ENCODE data around the gene NCK2.

NCK2 gene

GRCh38 chr2:105793196-105793975, 48.7 kb downstream of the NCK2 start:
- no peak for DNase-seq (ENCODE audit: low spot score)

- DNase-seq (ENCODE audit: low spot score): no peak
Measured at GRCh38 chr2:105794926-105795574, 50.3 kb downstream of the NCK2 start.

- no peak for DNase-seq (ENCODE audit: low spot score)
Measured at GRCh38 chr2:105795575-105795934, 50.8 kb downstream of the NCK2 start.

GRCh38 chr2:105796131-105796638, 51.5 kb downstream of the NCK2 start:
- DNase-seq (ENCODE audit: low spot score): no peak

DNA sequence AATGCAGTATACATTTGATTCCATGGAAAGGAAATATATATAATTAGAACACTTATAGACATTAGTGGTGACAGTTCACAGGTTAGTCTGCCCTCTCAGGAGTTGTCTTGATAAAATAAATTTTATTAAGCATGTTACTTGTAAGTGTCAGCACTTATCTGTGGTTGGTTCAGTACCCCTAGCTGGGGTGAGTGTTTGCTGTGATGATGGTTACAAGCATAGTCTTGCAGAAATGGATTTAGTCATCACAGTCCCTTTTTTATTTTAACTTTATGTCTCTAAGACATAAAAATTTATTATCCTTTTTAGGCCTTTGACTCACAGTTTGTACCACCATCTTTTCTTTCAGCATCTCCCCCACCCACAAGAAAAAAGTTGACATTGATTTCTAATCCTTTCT, 52.1 kb downstream of the NCK2 start:
- no peak for DNase-seq (ENCODE audit: low spot score)

DNA sequence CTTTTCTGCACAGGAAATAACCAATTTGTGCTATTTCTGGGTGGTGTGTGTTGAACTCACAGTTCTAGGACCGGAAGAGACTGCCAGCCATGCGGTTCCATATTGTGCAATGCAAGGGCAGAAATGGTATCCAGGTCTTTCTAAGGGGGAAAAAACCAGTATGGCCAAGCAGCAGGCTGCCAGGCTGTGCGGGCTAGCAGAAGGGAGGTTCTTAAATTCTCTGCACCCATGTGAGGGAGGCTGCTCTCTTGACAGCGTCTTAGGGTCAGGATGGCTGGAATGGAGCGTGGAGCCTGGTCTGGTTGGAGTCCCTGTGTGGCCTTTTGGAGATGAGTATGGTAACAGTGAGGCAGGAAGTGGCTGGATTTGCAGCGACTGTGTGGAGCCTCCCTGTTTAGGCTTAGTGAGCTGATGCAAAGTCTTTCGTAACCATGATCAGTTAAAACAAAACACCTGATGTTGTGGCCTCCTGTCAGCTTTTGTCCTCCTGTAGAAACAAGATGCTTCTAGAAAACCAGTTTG, 52.6 kb downstream of the NCK2 start:
- DNase-seq (ENCODE audit: low spot score): no peak

DNA sequence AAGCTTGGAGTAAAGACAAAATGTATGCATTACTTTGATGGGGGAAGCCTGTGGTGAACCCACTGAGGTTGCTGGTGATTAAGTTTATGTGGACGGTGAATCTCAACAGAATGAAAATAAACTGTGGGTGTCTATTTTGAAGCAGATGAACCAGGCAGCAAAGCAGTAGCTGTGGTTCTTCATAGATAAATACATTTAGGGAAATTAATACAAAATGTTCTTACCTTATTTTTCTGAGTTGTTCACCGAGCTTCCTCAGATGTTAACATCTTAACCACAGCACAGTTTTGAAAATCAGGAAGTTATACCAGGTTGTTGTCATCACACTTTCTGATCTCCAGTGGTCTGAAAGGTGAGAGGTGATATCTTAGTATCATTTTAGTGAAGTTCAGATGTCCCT, 53.9 kb downstream of the NCK2 start:
- DNase-seq (ENCODE audit: low spot score): no peak

DNA sequence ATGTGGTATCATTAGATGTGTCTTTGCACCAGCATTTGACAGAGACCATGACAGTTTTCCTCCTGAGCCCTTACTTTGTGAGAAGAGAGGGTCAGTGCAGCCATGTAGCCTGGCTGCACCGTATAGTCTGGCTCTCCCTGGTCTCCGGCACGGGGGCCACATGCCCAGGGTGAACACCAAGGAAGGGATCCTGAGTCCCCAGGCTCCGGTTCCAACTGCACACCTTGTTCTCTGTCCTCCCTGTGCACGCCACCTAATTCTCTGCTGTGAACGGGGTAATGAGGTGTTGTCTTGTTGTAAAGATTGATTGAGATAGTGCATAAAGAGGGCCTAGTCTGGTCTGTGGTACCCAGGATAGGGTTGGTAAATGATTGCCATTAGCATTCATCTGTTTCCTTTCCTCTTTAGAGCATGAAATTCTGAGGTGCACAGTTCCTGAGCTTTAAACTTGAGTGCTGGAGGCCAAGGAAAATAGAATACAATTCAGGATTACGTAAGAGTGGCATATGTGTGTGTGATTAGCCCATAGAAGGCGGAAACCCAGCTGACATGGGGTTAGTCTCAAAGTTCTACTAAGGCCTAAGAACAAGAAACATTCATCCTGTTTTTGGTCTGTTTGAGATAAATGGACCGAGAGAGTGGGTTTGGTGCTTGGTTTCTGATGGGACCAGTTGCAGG, 55.5 kb downstream of the NCK2 start:
- no peak for DNase-seq (ENCODE audit: low spot score)

- DNase-seq (ENCODE audit: low spot score): no peak
Measured at GRCh38 chr2:105800953-105801635, 56.4 kb downstream of the NCK2 start.

DNA sequence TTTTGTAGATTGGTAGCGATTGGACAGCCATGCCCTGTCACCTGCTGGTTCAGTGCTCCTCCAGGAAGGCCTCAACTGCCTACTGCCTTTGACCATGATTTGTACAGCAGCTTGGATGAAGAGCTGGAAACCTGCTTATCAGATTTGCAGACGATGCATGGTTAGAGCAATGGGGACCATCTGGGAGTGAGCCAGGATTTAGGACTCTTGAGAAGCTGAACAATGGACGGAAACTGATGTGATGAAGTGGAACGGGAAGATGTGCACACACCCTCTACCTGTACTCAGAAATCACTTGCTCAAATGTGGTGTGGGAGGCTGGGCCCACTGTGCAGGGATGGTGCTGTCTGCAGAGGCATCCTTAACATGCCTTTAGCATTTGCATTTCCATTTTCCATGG, 57.2 kb downstream of the NCK2 start:
- DNase-seq (ENCODE audit: low spot score): no peak

- no peak for DNase-seq (ENCODE audit: low spot score)
Measured at GRCh38 chr2:105802587-105802986, 57.9 kb downstream of the NCK2 start.

GRCh38 chr2:105803337-105803736, 58.6 kb downstream of the NCK2 start:
- DNase-seq (ENCODE audit: low spot score): no peak

- no peak for DNase-seq (ENCODE audit: low spot score)
Measured at GRCh38 chr2:105803773-105804172, 59.1 kb downstream of the NCK2 start.

GRCh38 chr2:105804266-105804665, 59.6 kb downstream of the NCK2 start:
- DNase-seq (ENCODE audit: low spot score): no peak

DNA sequence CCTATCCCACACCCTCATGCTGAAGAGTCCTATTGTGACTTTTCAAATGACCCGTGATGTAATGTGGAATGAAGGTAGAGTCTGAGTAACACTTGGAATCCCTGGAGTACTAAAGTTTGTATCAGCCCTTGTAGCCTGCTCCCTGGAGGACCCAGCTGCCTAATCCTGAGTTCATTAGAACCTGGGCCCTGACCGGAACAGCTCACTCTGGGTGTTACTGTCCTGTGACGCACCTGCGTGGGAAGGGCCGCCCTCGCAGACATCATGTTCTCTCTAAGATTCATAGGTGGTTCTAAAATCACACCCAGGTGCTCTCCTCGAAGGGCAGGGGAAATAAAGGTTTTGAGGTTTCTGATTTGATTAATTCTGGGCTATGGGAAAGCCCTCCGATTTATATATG, 62.3 kb downstream of the NCK2 start:
- no peak for DNase-seq (ENCODE audit: low spot score)

DNA sequence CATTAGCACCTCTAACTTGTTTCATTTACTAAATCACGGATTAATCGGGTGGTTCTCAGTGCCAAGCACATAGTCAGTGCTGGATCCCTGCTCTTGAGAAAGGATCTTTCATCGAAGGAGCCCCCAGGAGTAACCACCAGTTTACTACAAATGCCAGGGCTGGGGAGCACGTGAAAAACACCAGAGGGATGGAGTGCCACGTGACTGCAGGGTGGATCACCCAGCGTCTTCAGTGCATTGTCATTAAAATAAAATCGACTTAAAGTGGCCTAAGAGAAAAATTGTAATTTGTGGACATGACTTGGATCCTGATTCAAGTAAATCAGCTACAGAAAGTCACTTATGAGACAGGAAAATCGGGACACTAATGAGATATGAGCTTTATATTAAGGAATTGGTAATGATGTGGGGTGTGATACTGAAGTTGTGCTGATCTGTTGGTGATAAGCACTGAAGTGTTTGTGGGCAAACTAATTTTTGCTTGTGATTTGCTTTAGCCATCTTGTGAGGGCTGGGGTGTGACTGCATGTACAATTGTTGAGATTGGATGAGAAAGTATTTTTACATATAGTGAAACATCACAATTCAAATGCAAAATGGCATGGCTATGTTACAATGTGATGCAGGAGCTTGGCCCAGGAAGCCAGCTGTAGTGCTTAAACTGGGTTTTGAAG, 63.8 kb downstream of the NCK2 start:
- DNase-seq (ENCODE audit: low spot score): no peak

GRCh38 chr2:105809097-105809473, 64.4 kb downstream of the NCK2 start:
- DNase-seq (ENCODE audit: low spot score): no peak

DNA sequence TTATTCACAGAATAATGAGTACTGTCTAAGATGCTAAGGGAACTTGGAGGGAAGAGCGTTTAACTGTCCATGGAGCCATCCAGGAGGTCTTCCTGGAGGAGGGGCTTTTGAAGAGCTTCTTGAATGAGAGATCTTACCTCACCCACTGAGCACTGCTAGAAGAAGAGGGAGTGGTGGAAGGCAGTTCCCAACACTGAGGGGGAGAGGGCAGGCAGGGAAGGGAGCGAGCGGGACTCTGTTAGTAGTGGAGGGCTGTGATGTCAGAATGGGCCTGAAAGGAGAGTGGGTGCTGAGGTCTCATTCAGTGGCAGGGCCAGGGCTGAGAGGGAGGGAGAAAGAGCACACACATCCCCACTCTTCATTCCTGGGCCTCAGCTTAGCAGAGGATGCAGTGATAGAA, 65.0 kb downstream of the NCK2 start:
- DNase-seq (ENCODE audit: low spot score): no peak

DNA sequence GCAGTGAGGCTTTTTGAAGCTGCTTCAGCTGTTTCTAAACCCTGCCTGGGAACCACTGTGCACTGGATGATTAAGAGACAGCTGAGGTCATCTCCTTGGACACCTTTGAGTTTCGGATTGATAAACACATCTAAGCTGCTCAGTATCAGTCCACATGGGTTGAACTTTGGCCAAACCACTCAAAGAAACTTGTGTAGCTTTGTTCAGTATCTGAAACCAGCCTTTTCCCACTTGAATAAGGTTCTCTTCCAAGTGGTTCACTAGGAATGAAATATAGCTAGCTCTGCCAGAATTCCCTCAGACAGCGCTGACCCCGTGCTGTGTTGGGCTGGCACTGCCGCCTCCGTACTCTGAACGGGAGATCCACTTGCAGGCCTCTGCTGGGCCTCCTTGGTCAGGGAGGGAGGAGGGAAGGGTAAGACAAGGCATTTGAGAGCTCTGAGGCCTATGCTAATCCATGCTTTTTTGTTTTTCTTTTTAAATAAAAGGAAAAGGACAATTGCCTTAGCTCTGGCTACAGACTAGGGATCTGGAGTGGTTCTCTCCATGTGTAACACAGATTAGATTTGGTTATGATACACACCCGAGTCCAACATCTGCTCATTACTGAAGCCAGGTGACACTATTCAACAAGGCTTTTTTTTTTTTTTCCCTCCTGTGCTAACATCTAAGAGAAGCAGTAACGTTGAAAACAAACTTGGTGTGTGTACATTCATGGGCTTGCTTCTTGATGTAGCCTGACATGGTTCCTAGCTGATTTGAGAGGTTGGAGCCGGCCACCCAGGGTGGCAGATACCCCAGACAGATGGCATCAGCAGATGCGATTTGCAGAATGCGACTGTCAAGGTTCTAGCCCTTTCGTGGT, 67.7 kb downstream of the NCK2 start:
- no peak for DNase-seq (ENCODE audit: low spot score)

GRCh38 chr2:105813045-105813315, 68.3 kb downstream of the NCK2 start:
- no peak for DNase-seq (ENCODE audit: low spot score)

GRCh38 chr2:105813405-105813804, 68.7 kb downstream of the NCK2 start:
- DNase-seq (ENCODE audit: low spot score): no peak
